ENCODE data around the gene SIRPA.
"Not testable (repeated sequence)": the region's sequence is repeated elsewhere in the genome, so short reads cannot be mapped to it uniquely, and the experiment has no call there.

SIRPA gene

DNA sequence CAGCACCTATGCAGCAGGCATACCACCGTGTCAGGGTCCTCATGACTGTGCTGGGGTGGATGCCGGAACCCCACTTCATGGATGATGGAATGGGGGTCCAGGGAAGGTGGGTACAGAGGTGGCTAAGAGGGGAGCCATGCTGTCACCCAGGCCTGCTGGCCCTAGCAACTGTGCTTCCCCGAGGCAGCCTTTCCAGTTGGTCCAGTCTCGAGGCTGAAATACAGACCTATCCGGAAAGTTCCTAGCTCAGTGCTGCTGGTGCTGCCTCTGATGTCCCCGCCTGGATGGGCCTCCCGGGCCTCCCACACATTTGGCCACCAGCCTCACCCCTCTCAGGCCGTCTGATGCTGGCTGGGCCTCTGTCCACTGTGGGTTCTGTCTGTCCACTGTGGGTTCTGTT, 17.4 kb downstream of the SIRPA start:
- no peaks in the 10 kb centered on the region for H3K27me3 ChIP-seq (ENCODE audit: control insufficient read depth, insufficient read depth, low read length)
- H3K9ac ChIP-seq (ENCODE audit: low read length) = no peak overlapping the region
- no peaks in the 10 kb centered on the region for H3K4me1 ChIP-seq (ENCODE audit: control insufficient read depth, low read depth, low read length)
- no peaks in the 10 kb centered on the region for H3K36me3 ChIP-seq (ENCODE audit: control insufficient read depth, low read depth, low read length)
- H3K9me3 ChIP-seq (ENCODE audit: control insufficient read depth, low read depth, low read length) = no peaks in the 10 kb centered on the region
- H3K4me3 ChIP-seq (ENCODE audit: low read length) = no peak overlapping the region
- H3K27ac ChIP-seq (ENCODE audit: low read length) = no peak overlapping the region

- H3K9me3 ChIP-seq (ENCODE audit: control insufficient read depth, low read depth, low read length); H3K36me3 ChIP-seq (ENCODE audit: control insufficient read depth, low read depth, low read length); H3K27ac ChIP-seq (ENCODE audit: low read length); H3K4me3 ChIP-seq (ENCODE audit: low read length); H3K4me1 ChIP-seq (ENCODE audit: control insufficient read depth, low read depth, low read length); H3K27me3 ChIP-seq (ENCODE audit: control insufficient read depth, insufficient read depth, low read length); H3K9ac ChIP-seq (ENCODE audit: low read length): not testable (repeated sequence)
These were observed 20.0 kb downstream of the SIRPA start for GRCh38 chr20:1915233-1915632.

DNA sequence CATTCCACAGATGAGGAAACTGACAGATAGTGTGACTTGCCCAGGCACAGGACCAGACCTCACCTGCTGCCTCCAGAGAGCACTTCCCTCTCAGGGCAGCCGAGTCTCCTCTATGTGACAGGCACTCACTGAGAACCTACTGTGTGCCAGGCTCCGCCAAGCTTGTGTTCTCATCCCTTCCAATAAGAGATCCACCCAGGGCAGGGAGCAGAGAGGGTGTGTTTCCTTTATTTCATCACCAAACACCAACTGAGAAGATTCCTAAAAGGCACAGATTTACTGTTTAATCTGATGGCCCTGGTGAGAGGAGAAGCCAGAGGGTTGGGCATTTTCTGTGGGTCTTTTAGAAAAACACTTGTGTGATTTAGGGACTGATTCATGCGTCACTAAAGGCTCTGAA, 20.5 kb downstream of the SIRPA start:
- H3K9ac ChIP-seq (ENCODE audit: low read length) = no peak overlapping the region
- no peaks in the 10 kb centered on the region for H3K9me3 ChIP-seq (ENCODE audit: control insufficient read depth, low read depth, low read length)
- no peak overlapping the region for H3K4me3 ChIP-seq (ENCODE audit: low read length)
- no peaks in the 10 kb centered on the region for H3K4me1 ChIP-seq (ENCODE audit: control insufficient read depth, low read depth, low read length)
- no peaks in the 10 kb centered on the region for H3K36me3 ChIP-seq (ENCODE audit: control insufficient read depth, low read depth, low read length)
- H3K27ac ChIP-seq (ENCODE audit: low read length) = no peak overlapping the region
- no peaks in the 10 kb centered on the region for H3K27me3 ChIP-seq (ENCODE audit: control insufficient read depth, insufficient read depth, low read length)

DNA sequence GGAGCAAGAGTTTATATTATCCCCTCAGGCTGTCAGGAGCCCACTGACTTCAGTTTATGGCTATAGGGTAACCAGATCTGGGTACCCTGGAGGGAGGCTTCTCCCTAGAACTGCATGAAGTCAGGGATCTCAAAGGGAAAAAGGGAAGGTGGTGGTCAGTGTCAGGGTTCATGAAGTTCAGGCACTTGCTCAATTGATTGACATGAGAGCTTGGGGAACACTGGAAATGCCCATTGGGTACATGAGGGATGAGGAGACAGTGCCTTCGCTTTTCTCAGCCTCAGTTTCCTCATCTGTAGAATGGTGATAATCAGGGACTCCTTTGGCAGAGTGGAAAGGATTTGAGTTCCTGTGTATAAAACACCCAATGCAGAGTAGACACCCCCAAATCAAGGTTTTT, 22.6 kb downstream of the SIRPA start:
- no peaks in the 10 kb centered on the region for H3K4me1 ChIP-seq (ENCODE audit: control insufficient read depth, low read depth, low read length)
- H3K9me3 ChIP-seq (ENCODE audit: control insufficient read depth, low read depth, low read length) = no peaks in the 10 kb centered on the region
- H3K9ac ChIP-seq (ENCODE audit: low read length) = no peak overlapping the region
- no peak overlapping the region for H3K4me3 ChIP-seq (ENCODE audit: low read length)
- H3K27me3 ChIP-seq (ENCODE audit: control insufficient read depth, insufficient read depth, low read length) = no peaks in the 10 kb centered on the region
- H3K36me3 ChIP-seq (ENCODE audit: control insufficient read depth, low read depth, low read length) = no peaks in the 10 kb centered on the region
- H3K27ac ChIP-seq (ENCODE audit: low read length) = no peak overlapping the region

DNA sequence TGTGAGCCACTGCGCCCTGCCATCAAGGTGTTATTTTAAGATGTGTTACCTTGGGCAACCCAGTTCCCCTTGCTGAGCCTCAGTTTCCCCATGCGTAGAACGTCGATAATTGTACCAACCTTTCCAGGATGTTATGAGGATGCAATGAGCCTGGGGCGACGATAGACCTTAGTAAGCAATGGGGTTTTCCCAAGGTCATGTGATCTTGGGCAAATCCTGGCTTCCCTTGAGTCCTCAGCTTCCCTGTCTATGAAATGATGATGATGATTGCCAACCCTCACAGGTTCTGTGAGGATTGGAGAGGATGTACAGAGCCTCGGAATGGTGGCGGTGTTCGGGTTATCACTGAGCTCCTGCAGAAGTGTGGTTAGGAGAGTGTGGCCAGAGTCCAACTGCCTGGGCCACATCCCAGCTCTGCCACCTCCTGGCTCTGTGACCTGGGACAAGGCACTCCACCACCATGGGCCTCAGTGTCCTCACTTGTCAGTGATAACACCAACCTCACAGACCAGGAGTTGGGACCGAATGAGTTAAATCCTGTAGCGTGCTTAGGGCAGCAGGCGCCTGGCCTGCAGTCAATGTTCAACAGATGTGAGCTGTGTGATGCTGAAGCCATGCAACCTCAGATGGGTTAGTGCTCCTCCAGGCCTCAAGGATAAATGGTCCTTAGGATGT, 23.4 kb downstream of the SIRPA start:
- Histone ChIP-seq H3K36me3 (ENCODE audit: control insufficient read depth, low read depth, low read length) (no peaks in the 10 kb centered on the region), H3K27ac (ENCODE audit: low read length) (no peak overlapping the region), H3K27me3 (ENCODE audit: control insufficient read depth, insufficient read depth, low read length) (no peaks in the 10 kb centered on the region), H3K9ac (ENCODE audit: low read length) (no peak overlapping the region), H3K4me1 (ENCODE audit: control insufficient read depth, low read depth, low read length) (no peaks in the 10 kb centered on the region), H3K4me3 (ENCODE audit: low read length) (no peak overlapping the region), H3K9me3 (ENCODE audit: control insufficient read depth, low read depth, low read length) (no peaks in the 10 kb centered on the region)

DNA sequence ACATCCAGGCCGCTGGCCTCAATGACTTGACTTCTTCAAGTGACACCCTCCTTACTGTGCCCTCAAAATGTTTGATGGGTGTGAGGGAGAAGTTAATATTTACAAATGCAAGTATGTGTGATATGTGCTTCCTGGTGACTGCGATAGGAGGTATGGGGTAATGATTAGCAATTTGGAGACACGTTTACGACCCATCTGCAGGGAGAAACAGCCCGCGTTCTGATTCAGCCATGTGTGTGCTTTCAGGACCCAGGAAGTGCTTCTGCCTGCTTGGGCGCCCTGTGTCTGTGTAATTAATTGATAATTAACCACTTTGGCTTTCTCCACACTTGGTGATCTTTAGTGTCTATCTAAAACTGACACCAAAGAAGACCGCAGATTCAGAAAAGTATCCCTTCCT, 25.0 kb downstream of the SIRPA start:
- H3K4me1 ChIP-seq (ENCODE audit: control insufficient read depth, low read depth, low read length) = no peaks in the 10 kb centered on the region

GRCh38 chr20:1920826-1921225, 25.6 kb downstream of the SIRPA start:
- Histone ChIP-seq H3K9me3 (ENCODE audit: control insufficient read depth, low read depth, low read length) (no peaks in the 10 kb centered on the region), H3K27ac (ENCODE audit: low read length) (no peak overlapping the region), H3K36me3 (ENCODE audit: control insufficient read depth, low read depth, low read length) (no peaks in the 10 kb centered on the region), H3K27me3 (ENCODE audit: control insufficient read depth, insufficient read depth, low read length) (no peaks in the 10 kb centered on the region), H3K9ac (ENCODE audit: low read length) (no peak overlapping the region), H3K4me1 (ENCODE audit: control insufficient read depth, low read depth, low read length) (no peaks in the 10 kb centered on the region), H3K4me3 (ENCODE audit: low read length) (no peak overlapping the region)

More for the DNA sequence above, 25.0 kb downstream of the SIRPA start:
- H3K9ac ChIP-seq (ENCODE audit: low read length) = no peak overlapping the region
- no peaks in the 10 kb centered on the region for H3K9me3 ChIP-seq (ENCODE audit: control insufficient read depth, low read depth, low read length)
- no peak overlapping the region for H3K27ac ChIP-seq (ENCODE audit: low read length)
- no peaks in the 10 kb centered on the region for H3K36me3 ChIP-seq (ENCODE audit: control insufficient read depth, low read depth, low read length)
- no peak overlapping the region for H3K4me3 ChIP-seq (ENCODE audit: low read length)
- H3K27me3 ChIP-seq (ENCODE audit: control insufficient read depth, insufficient read depth, low read length) = no peaks in the 10 kb centered on the region

DNA sequence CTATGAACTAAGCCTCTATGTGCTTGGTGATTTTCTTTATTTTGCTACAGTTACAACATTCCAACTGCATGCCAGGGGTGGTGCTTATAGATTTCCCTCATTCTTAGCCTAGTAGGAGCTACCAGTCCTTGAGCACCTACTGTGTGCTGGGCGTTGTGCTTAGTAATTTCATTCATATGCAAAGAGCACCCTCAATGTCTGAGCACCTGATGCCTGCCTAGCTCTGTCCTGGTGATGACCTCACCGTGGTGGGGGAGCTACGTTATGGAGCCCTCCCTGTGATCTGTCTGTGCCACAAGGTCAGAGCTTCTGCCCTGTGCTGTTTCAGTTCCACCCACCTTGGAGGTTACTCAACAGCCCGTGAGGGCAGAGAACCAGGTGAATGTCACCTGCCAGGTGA, 26.8 kb downstream of the SIRPA start:
- H3K4me1 ChIP-seq (ENCODE audit: control insufficient read depth, low read depth, low read length); H3K9ac ChIP-seq (ENCODE audit: low read length); H3K27ac ChIP-seq (ENCODE audit: low read length); H3K27me3 ChIP-seq (ENCODE audit: control insufficient read depth, insufficient read depth, low read length); H3K36me3 ChIP-seq (ENCODE audit: control insufficient read depth, low read depth, low read length); H3K9me3 ChIP-seq (ENCODE audit: control insufficient read depth, low read depth, low read length); H3K4me3 ChIP-seq (ENCODE audit: low read length): not testable (repeated sequence)

- Histone ChIP-seq H3K4me3 (ENCODE audit: low read length) (no peak overlapping the region), H3K27me3 (ENCODE audit: control insufficient read depth, insufficient read depth, low read length) (no peaks in the 10 kb centered on the region), H3K27ac (ENCODE audit: low read length) (no peak overlapping the region), H3K4me1 (ENCODE audit: control insufficient read depth, low read depth, low read length) (peaks cover 3% of the 10 kb centered on the region), H3K9me3 (ENCODE audit: control insufficient read depth, low read depth, low read length) (no peaks in the 10 kb centered on the region), H3K9ac (ENCODE audit: low read length) (no peak overlapping the region), H3K36me3 (ENCODE audit: control insufficient read depth, low read depth, low read length) (no peaks in the 10 kb centered on the region)
These were observed 27.6 kb downstream of the SIRPA start for GRCh38 chr20:1922786-1923185.

- Histone ChIP-seq H3K36me3 (ENCODE audit: control insufficient read depth, low read depth, low read length) (no peaks in the 10 kb centered on the region), H3K4me1 (ENCODE audit: control insufficient read depth, low read depth, low read length) (peaks cover 3% of the 10 kb centered on the region), H3K9ac (ENCODE audit: low read length) (no peak overlapping the region), H3K9me3 (ENCODE audit: control insufficient read depth, low read depth, low read length) (no peaks in the 10 kb centered on the region), H3K27me3 (ENCODE audit: control insufficient read depth, insufficient read depth, low read length) (no peaks in the 10 kb centered on the region), H3K4me3 (ENCODE audit: low read length) (no peak overlapping the region), H3K27ac (ENCODE audit: low read length) (no peak overlapping the region)
These were observed 30.0 kb downstream of the SIRPA start for GRCh38 chr20:1924910-1925861.

- H3K36me3 ChIP-seq (ENCODE audit: control insufficient read depth, low read depth, low read length) = no peaks in the 10 kb centered on the region
- no peaks in the 10 kb centered on the region for H3K27me3 ChIP-seq (ENCODE audit: control insufficient read depth, insufficient read depth, low read length)
- H3K27ac ChIP-seq (ENCODE audit: low read length) = no peak overlapping the region
- H3K9ac ChIP-seq (ENCODE audit: low read length) = no peak overlapping the region
- no peak overlapping the region for H3K4me3 ChIP-seq (ENCODE audit: low read length)
- no peaks in the 10 kb centered on the region for H3K9me3 ChIP-seq (ENCODE audit: control insufficient read depth, low read depth, low read length)
- H3K4me1 ChIP-seq (ENCODE audit: control insufficient read depth, low read depth, low read length) = peaks cover 3% of the 10 kb centered on the region
These were observed 31.0 kb downstream of the SIRPA start for GRCh38 chr20:1926237-1926636.

GRCh38 chr20:1927217-1927616, 32.0 kb downstream of the SIRPA start:
- no peaks in the 10 kb centered on the region for H3K9me3 ChIP-seq (ENCODE audit: control insufficient read depth, low read depth, low read length)
- no peaks in the 10 kb centered on the region for H3K36me3 ChIP-seq (ENCODE audit: control insufficient read depth, low read depth, low read length)
- no peak overlapping the region for H3K9ac ChIP-seq (ENCODE audit: low read length)
- H3K4me1 ChIP-seq (ENCODE audit: control insufficient read depth, low read depth, low read length) = peaks cover 3% of the 10 kb centered on the region
- H3K4me3 ChIP-seq (ENCODE audit: low read length) = no peak overlapping the region
- no peak overlapping the region for H3K27ac ChIP-seq (ENCODE audit: low read length)
- no peaks in the 10 kb centered on the region for H3K27me3 ChIP-seq (ENCODE audit: control insufficient read depth, insufficient read depth, low read length)

All from iPS-18a (cell line).